Neural cell (in vitro differentiated cells): ENCODE data around the gene ROCK2.

Source experiments
- EP300 ChIP-seq: fragments of 450-650 bp; conservative IDR thresholded peaks from 2 replicates; pipeline ENCODE4 v1.6.1; 2014; ENCODE audit warnings: antibody characterized with exemption, mild to moderate bottlenecking, moderate library complexity; ENCODE audit not compliant: poor library complexity, severe bottlenecking
- MXI1 ChIP-seq: fragments of 450-650 bp; conservative IDR thresholded peaks from 2 replicates; pipeline ENCODE4 v1.6.1; 2014; ENCODE audit warnings: antibody characterized with exemption, mild to moderate bottlenecking; ENCODE audit not compliant: poor library complexity, severe bottlenecking
- POLR2AphosphoS5 ChIP-seq: IDR thresholded peaks from 2 replicates; pipeline ENCODE4 v1.6.1; 2012
- SMC3 ChIP-seq: fragments of 450-650 bp; conservative IDR thresholded peaks from 2 replicates; pipeline ENCODE4 v1.6.1; 2014; ENCODE audit warnings: antibody characterized with exemption, mild to moderate bottlenecking, moderate library complexity; ENCODE audit not compliant: poor library complexity
- TF ChIP-seq, protein P1 (sequence below): fragments of 450-650 bp; IDR thresholded peaks from 2 replicates; pipeline ENCODE4 v1.5.1; 2014; ENCODE audit warnings: antibody characterized with exemption, mild to moderate bottlenecking, moderate library complexity; ENCODE audit not compliant: poor library complexity, severe bottlenecking

GRCh38 chr2:11310212-11310611 lies 34.2 kb downstream of the ROCK2 start:
- TF ChIP-seq EP300 (no peak), SMC3 (no peak), POLR2AphosphoS5 (no peak), MXI1 (no peak)
- TF ChIP-seq, protein P1, sequence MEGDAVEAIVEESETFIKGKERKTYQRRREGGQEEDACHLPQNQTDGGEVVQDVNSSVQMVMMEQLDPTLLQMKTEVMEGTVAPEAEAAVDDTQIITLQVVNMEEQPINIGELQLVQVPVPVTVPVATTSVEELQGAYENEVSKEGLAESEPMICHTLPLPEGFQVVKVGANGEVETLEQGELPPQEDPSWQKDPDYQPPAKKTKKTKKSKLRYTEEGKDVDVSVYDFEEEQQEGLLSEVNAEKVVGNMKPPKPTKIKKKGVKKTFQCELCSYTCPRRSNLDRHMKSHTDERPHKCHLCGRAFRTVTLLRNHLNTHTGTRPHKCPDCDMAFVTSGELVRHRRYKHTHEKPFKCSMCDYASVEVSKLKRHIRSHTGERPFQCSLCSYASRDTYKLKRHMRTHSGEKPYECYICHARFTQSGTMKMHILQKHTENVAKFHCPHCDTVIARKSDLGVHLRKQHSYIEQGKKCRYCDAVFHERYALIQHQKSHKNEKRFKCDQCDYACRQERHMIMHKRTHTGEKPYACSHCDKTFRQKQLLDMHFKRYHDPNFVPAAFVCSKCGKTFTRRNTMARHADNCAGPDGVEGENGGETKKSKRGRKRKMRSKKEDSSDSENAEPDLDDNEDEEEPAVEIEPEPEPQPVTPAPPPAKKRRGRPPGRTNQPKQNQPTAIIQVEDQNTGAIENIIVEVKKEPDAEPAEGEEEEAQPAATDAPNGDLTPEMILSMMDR = no peak
